Left colon (tissue), 2 donors: ENCODE measurements around the gene PCDHGA8. TPM values are rescaled to one million over a fixed set of nuclear protein-coding genes. Genes with fewer than 3 reads are reported as not detected.

Source experiments
- total RNA-seq, 2 donors: library from RNA; stranded (reverse); fragmentation: NEBNext Ultra II Directional; extraction: Animal tissue kit (Norgen Biotek cat#: 25700); gene quantifications; one replicate each; pipeline ENCODE4 v1.2.1, GENCODE V29; 2021
- donor health status: DM: no; HTN: no; CAD: no.
- donor health status: DM: yes; HTN: yes; CAD: no.

The PCDHGA8 gene
- total RNA-seq, 2 donors from 2014 or later: 0.73 to 0.82 TPM

Other genes starting within 250 kb of the PCDHGA8 start
- gene PCDHB6, start 242.6 kb upstream of the PCDHGA8 start, total RNA-seq: under 1 TPM in 1 of 2 donors, not detected in 1; 0.11 TPM
- under 1 TPM; 0.12 to 0.34 TPM for gene PCDHB7, start 220.0 kb upstream of the PCDHGA8 start, total RNA-seq
- under 1 TPM; 0.59 to 0.67 TPM for gene PCDHB8, start 214.8 kb upstream of the PCDHGA8 start, total RNA-seq
- gene PCDHB16, start 210.2 kb upstream of the PCDHGA8 start, total RNA-seq: 1 to 10 TPM in 1 of 2 donors, under 1 TPM in 1; 0.34 to 1.2 TPM
- under 1 TPM; 0.34 to 0.61 TPM for gene PCDHB9, start 205.5 kb upstream of the PCDHGA8 start, total RNA-seq
- gene PCDHB10, start 200.3 kb upstream of the PCDHGA8 start, total RNA-seq: under 1 TPM; 0.40 to 0.56 TPM
- 1 to 10 TPM in 1 of 2 donors, under 1 TPM in 1; 0.82 to 1.4 TPM for gene PCDHB11, start 193.0 kb upstream of the PCDHGA8 start, total RNA-seq
- under 1 TPM; 0.24 to 0.42 TPM for gene PCDHB12, start 183.9 kb upstream of the PCDHGA8 start, total RNA-seq
- gene PCDHB13, start 178.7 kb upstream of the PCDHGA8 start, total RNA-seq: 1 to 10 TPM; 1.3 to 2.0 TPM
- 1 to 10 TPM; 1.2 to 1.7 TPM for gene PCDHB14, start 169.3 kb upstream of the PCDHGA8 start, total RNA-seq
- gene PCDHB15, start 147.2 kb upstream of the PCDHGA8 start, total RNA-seq: 1 to 10 TPM in 1 of 2 donors, under 1 TPM in 1; 0.49 to 1.1 TPM
- gene SLC25A2, start 88.6 kb upstream of the PCDHGA8 start, total RNA-seq: 1 to 10 TPM in 1 of 2 donors, under 1 TPM in 1; 0.95 to 1.4 TPM
- 10 to 100 TPM; 52.3 to 66.1 TPM for gene TAF7, start 71.8 kb upstream of the PCDHGA8 start, total RNA-seq
- under 1 TPM; 0.31 TPM for gene PCDHGA1, start 62.1 kb upstream of the PCDHGA8 start, total RNA-seq
- gene PCDHGA2, start 53.9 kb upstream of the PCDHGA8 start, total RNA-seq: under 1 TPM; 0.31 to 0.75 TPM
- under 1 TPM; 0.21 to 0.39 TPM for gene PCDHGA3, start 48.8 kb upstream of the PCDHGA8 start, total RNA-seq
- gene PCDHGB1, start 42.5 kb upstream of the PCDHGA8 start, total RNA-seq: 1 to 10 TPM in 1 of 2 donors, under 1 TPM in 1; 0.79 to 1.1 TPM
- gene PCDHGA4, start 37.6 kb upstream of the PCDHGA8 start, total RNA-seq: under 1 TPM; 0.37 to 0.84 TPM
- 1 to 10 TPM; 1.6 to 1.7 TPM for gene PCDHGB2, start 32.6 kb upstream of the PCDHGA8 start, total RNA-seq
- gene PCDHGA5, start 28.5 kb upstream of the PCDHGA8 start, total RNA-seq: 1 to 10 TPM in 1 of 2 donors, under 1 TPM in 1; 0.70 to 1.5 TPM
- 1 to 10 TPM in 1 of 2 donors, under 1 TPM in 1; 0.98 to 1.5 TPM for gene PCDHGB3, start 22.4 kb upstream of the PCDHGA8 start, total RNA-seq
- gene PCDHGA6, start 18.7 kb upstream of the PCDHGA8 start, total RNA-seq: 1 to 10 TPM; 1.6 to 2.0 TPM
- gene PCDHGA7, start 9.9 kb upstream of the PCDHGA8 start, total RNA-seq: 1 to 10 TPM; 1.3 to 1.5 TPM
- gene PCDHGB4, start 4.9 kb upstream of the PCDHGA8 start, total RNA-seq: 1 to 10 TPM in 1 of 2 donors, under 1 TPM in 1; 0.98 to 1.3 TPM
- 1 to 10 TPM; 3.4 to 4.0 TPM for gene PCDHGB5, start 5.3 kb downstream of the PCDHGA8 start, total RNA-seq
- 1 to 10 TPM; 1.6 to 2.6 TPM for gene PCDHGA9, start 10.1 kb downstream of the PCDHGA8 start, total RNA-seq
- gene PCDHGB6, start 15.4 kb downstream of the PCDHGA8 start, total RNA-seq: 1 to 10 TPM; 1.9 to 2.2 TPM
- 1 to 10 TPM; 2.8 to 5.3 TPM for gene PCDHGA10, start 20.4 kb downstream of the PCDHGA8 start, total RNA-seq
- gene PCDHGB7, start 25.0 kb downstream of the PCDHGA8 start, total RNA-seq: 1 to 10 TPM; 3.0 to 4.2 TPM
- 1 to 10 TPM; 1.3 to 2.2 TPM for gene PCDHGA11, start 28.4 kb downstream of the PCDHGA8 start, total RNA-seq
- 1 to 10 TPM; 1.8 to 2.0 TPM for gene PCDHGA12, start 37.9 kb downstream of the PCDHGA8 start, total RNA-seq
- gene PCDHGC3, start 83.3 kb downstream of the PCDHGA8 start, total RNA-seq: 10 to 100 TPM; 15.3 to 16.0 TPM
- under 1 TPM; 0.64 to 0.92 TPM for gene PCDHGC4, start 92.4 kb downstream of the PCDHGA8 start, total RNA-seq
- gene PCDHGC5, start 96.4 kb downstream of the PCDHGA8 start, total RNA-seq: under 1 TPM; 0.75 to 0.76 TPM
- 100 to 1,000 TPM; 105 to 108 TPM for gene DIAPH1, start 226.4 kb downstream of the PCDHGA8 start, total RNA-seq
- gene HDAC3, start 244.2 kb downstream of the PCDHGA8 start, total RNA-seq: 10 to 100 TPM; 37.8 to 40.5 TPM
- gene RELL2, start 244.4 kb downstream of the PCDHGA8 start, total RNA-seq: 1 to 10 TPM; 2.9 to 3.5 TPM